H9 (cell line): ENCODE results near the gene SLC9A2. TPM values are rescaled to one million over a fixed set of nuclear protein-coding genes. Genes with fewer than 3 reads are reported as not detected.

Experiments
- DNase-seq: peaks from one replicate; pipeline ENCODE4 v3.0.0-alpha.2; 2017
- H2AFZ ChIP-seq: one replicate; pipeline ENCODE4 v1.6.1; 2013; ENCODE audit warnings: mild to moderate bottlenecking, low read length, control low read depth, moderate library complexity
- H2AK5ac ChIP-seq: 2 replicates; pipeline ENCODE4 v1.6.1; 2013; ENCODE audit warnings: low read length, control low read depth, mixed read lengths; ENCODE audit not compliant: insufficient read length
- H2BK120ac ChIP-seq: one replicate; pipeline ENCODE4 v1.6.1; 2013; ENCODE audit warnings: low read depth, mild to moderate bottlenecking, low read length, control low read depth, inconsistent platforms; ENCODE audit not compliant: poor library complexity, severe bottlenecking
- H2BK12ac ChIP-seq: 2 replicates; pipeline ENCODE4 v1.6.1; 2013; ENCODE audit warnings: low read length, control low read depth, mixed read lengths, low read depth; ENCODE audit not compliant: insufficient read length
- H2BK15ac ChIP-seq: 2 replicates; pipeline ENCODE4 v1.6.1; 2013; ENCODE audit warnings: low read depth, low read length, control low read depth
- H2BK20ac ChIP-seq: one replicate; pipeline ENCODE4 v1.6.1; 2013; ENCODE audit warnings: low read depth, mild to moderate bottlenecking, low read length, control low read depth, inconsistent platforms; ENCODE audit not compliant: poor library complexity, severe bottlenecking
- H2BK5ac ChIP-seq: 2 replicates; pipeline ENCODE4 v1.6.1; 2013; ENCODE audit warnings: low read length, control low read depth, mixed read lengths; ENCODE audit not compliant: insufficient read length
- H3K14ac ChIP-seq: 2 replicates; pipeline ENCODE4 v1.6.1; 2013; ENCODE audit warnings: low read length, control low read depth; ENCODE audit not compliant: insufficient read depth
- H3K18ac ChIP-seq: 2 replicates; pipeline ENCODE4 v1.6.1; 2013; ENCODE audit warnings: low read depth, mild to moderate bottlenecking, mixed read lengths, low read length, control low read depth; ENCODE audit not compliant: insufficient read length
- H3K23ac ChIP-seq: 2 replicates; pipeline ENCODE4 v1.6.1; 2013; ENCODE audit warnings: low read length, control low read depth, mixed read lengths, low read depth; ENCODE audit not compliant: insufficient read length
- H3K23me2 ChIP-seq: 2 replicates; pipeline ENCODE4 v1.6.1; 2013; ENCODE audit warnings: low read depth, mild to moderate bottlenecking, mixed read lengths, low read length, control low read depth; ENCODE audit not compliant: insufficient read length, poor library complexity, severe bottlenecking
- H3K27ac ChIP-seq: 2 replicates; pipeline ENCODE4 v1.5.1; 2013; ENCODE audit warnings: low read length, control low read depth, mixed read lengths, low read depth; ENCODE audit not compliant: insufficient read length
- H3K27me3 ChIP-seq: 2 replicates; pipeline ENCODE4 v1.6.1; 2013; ENCODE audit warnings: low read length, control low read depth, inconsistent platforms; ENCODE audit not compliant: insufficient read depth
- H3K4ac ChIP-seq: 2 replicates; pipeline ENCODE4 v1.6.1; 2013; ENCODE audit warnings: low read depth, mild to moderate bottlenecking, control low read depth, inconsistent platforms, low read length, moderate library complexity
- H3K4me1 ChIP-seq: 2 replicates; pipeline ENCODE4 v1.6.1; 2013; ENCODE audit warnings: low read length, control low read depth, inconsistent platforms; ENCODE audit not compliant: insufficient read depth
- H3K4me2 ChIP-seq: 2 replicates; pipeline ENCODE4 v1.6.1; 2013; ENCODE audit warnings: low read length, control low read depth, mixed read lengths; ENCODE audit not compliant: insufficient read length, insufficient read depth
- H3K56ac ChIP-seq: 2 replicates; pipeline ENCODE4 v1.6.1; 2013; ENCODE audit warnings: low read depth, mild to moderate bottlenecking, mixed read lengths, low read length, control low read depth; ENCODE audit not compliant: insufficient read length
- H3K79me1 ChIP-seq: 2 replicates; pipeline ENCODE4 v1.6.1; 2013; ENCODE audit warnings: low read depth, mild to moderate bottlenecking, moderate library complexity, low read length, control low read depth, inconsistent platforms; ENCODE audit not compliant: insufficient read depth, poor library complexity, severe bottlenecking
- H3K79me2 ChIP-seq: 2 replicates; pipeline ENCODE4 v1.6.1; 2013; ENCODE audit warnings: low read length, control low read depth, inconsistent platforms; ENCODE audit not compliant: insufficient read depth
- H3K9ac ChIP-seq: 2 replicates; pipeline ENCODE4 v1.6.1; 2013; ENCODE audit warnings: low read length, control low read depth, mixed read lengths; ENCODE audit not compliant: insufficient read length; ENCODE audit errors: extremely low read depth
- H3K9me3 ChIP-seq: one replicate; pipeline ENCODE4 v1.6.1; 2013; ENCODE audit warnings: low read depth, low read length, inconsistent platforms; ENCODE audit not compliant: control insufficient read depth
- H3T11ph ChIP-seq: one replicate; pipeline ENCODE4 v1.6.1; 2013; ENCODE audit warnings: mild to moderate bottlenecking, low read length, control low read depth, inconsistent platforms
- H4K20me1 ChIP-seq: one replicate; pipeline ENCODE4 v1.6.1; 2013; ENCODE audit not compliant: control insufficient read depth, insufficient read length, insufficient read depth
- H4K5ac ChIP-seq: 2 replicates; pipeline ENCODE4 v1.6.1; 2013; ENCODE audit warnings: low read depth, mild to moderate bottlenecking, mixed read lengths, low read length, control low read depth; ENCODE audit not compliant: insufficient read length
- H4K8ac ChIP-seq: replicated peaks from 2 replicates; pipeline ENCODE4 v1.6.1; 2013; ENCODE audit warnings: low read length, control low read depth, mixed read lengths, low read depth; ENCODE audit not compliant: insufficient read length
- H4K91ac ChIP-seq: 2 replicates; pipeline ENCODE4 v1.6.1; 2013; ENCODE audit warnings: low read depth, mild to moderate bottlenecking, moderate library complexity, mixed read lengths, low read length, control low read depth; ENCODE audit not compliant: insufficient read length
- H3K27ac Mint-ChIP-seq, 3 experiments: 2 replicates in 2 of 3; 3 replicates in 1 of 3; pipeline ENCODE4 v1.8.0; 2020 to 2021; ENCODE audit warnings: mixed read lengths in 3 of 3, mild to moderate bottlenecking in 1 of 3, moderate library complexity in 1 of 3
- H3K27me3 Mint-ChIP-seq: 2 replicates; pipeline ENCODE4 v1.8.0; 2021; ENCODE audit warnings: low read depth, mild to moderate bottlenecking, moderate library complexity, mixed read lengths
- H3K36me3 Mint-ChIP-seq, 3 experiments: 2 replicates in 2 of 3; 3 replicates in 1 of 3; pipeline ENCODE4 v1.8.0; 2020 to 2021; ENCODE audit warnings: low read depth in 3 of 3, mixed read lengths in 3 of 3; ENCODE audit not compliant: insufficient read depth in 1 of 3
- H3K4me1 Mint-ChIP-seq, 2 experiments: 2 replicates each; pipeline ENCODE4 v1.8.0; 2020; ENCODE audit warnings: mixed read lengths in 2 of 2
- H3K4me3 Mint-ChIP-seq, 2 experiments: 2 replicates in 1 of 2; 3 replicates in 1 of 2; pipeline ENCODE4 v1.8.0; 2020 to 2021; ENCODE audit warnings: mild to moderate bottlenecking in 2 of 2, mixed read lengths in 2 of 2, moderate library complexity in 1 of 2
- H3K9me3 Mint-ChIP-seq, 2 experiments: 2 replicates in 1 of 2; 3 replicates in 1 of 2; pipeline ENCODE4 v1.8.0; 2020; ENCODE audit warnings: mild to moderate bottlenecking in 2 of 2, mixed read lengths in 2 of 2, moderate library complexity in 1 of 2
- CTCF ChIP-seq: fragments of 200-600 bp; sonication (generic); conservative IDR thresholded peaks from 3 replicates; pipeline ENCODE4 v1.8.0; 2021; ENCODE audit warnings: antibody characterized with exemption, mild to moderate bottlenecking
- WGBS: extraction: QIAGEN DNeasy Blood & Tissue Kit; methylation state at CpG from one replicate; pipeline ENCODE4 v1.1.7; 2013; ENCODE audit warnings: missing lambda C conversion rate, low lambda C conversion rate, mixed read lengths; ENCODE audit not compliant: insufficient read length; ENCODE audit errors: extremely low coverage; 5-methylcytosine and 5-hydroxymethylcytosine counted together
- total RNA-seq: library from RNA; stranded (reverse); gene quantifications from 2 replicates; pipeline ENCODE4 v1.2.1, GENCODE V29; 2021

Gene SLC9A2
- total RNA-seq, 1 experiment from 2014 or later = 0.04 TPM

- Histone ChIP-seq H4K91ac (no peak overlapping the region), H3K23ac (no peak overlapping the region), H4K8ac (no peak overlapping the region), H2BK15ac (no peak overlapping the region), H3K27ac (no peak overlapping the region), H3K4me1 (no peaks in the 10 kb centered on the region), H3K14ac (no peak overlapping the region), H2BK12ac (no peak overlapping the region), H4K5ac (no peak overlapping the region), H3K18ac (no peak overlapping the region), H2BK20ac (no peak overlapping the region), H4K20me1 (no peaks in the 10 kb centered on the region), H3K9ac (no peak overlapping the region), H3K23me2 (no peaks in the 10 kb centered on the region), H2BK120ac (no peak overlapping the region), H2AFZ (no peak overlapping the region), H3T11ph (no peak overlapping the region), H3K79me2 (no peaks in the 10 kb centered on the region; the same call in 1 of the 2 replicates), H3K27me3 (no peaks in the 10 kb centered on the region), H2BK5ac (no peak overlapping the region), H3K56ac (no peak overlapping the region), H3K9me3 (no peaks in the 10 kb centered on the region), H3K79me1 (no peaks in the 10 kb centered on the region), H3K4ac (no peak overlapping the region), H3K4me2 (no peak overlapping the region), H2AK5ac (no peak overlapping the region)
- Mint-ChIP-seq H3K4me3 (no peak overlapping the region), H3K36me3 (peaks cover 0 to 2% (median 0%) of the 10 kb centered on the region in 3 experiments; a peak in 1 of 7 replicates), H3K27me3 (no peaks in the 10 kb centered on the region), H3K9me3 (no peaks in the 10 kb centered on the region), H3K27ac (no peak overlapping the region), H3K4me1 (no peaks in the 10 kb centered on the region)
- no CpG with 5 or more reads among the region's 3 CpGs for WGBS
- TF ChIP-seq CTCF = no peak
- no peak for DNase-seq
These were observed 135.2 kb downstream of the SLC9A2 start for GRCh38 chr2:102754456-102755145.
